PC-9 (cell line): ENCODE measurements around the gene TMPRSS5.

Experiments used
- EZH2 ChIP-seq: fragments of 200-600 bp; sonication (generic); IDR thresholded peaks from 2 replicates; pipeline ENCODE4 v1.8.0; 2017; ENCODE audit warnings: antibody characterized with exemption, low read depth
- TF ChIP-seq, protein P1 (sequence below): fragments of 200-600 bp; sonication (generic); conservative IDR thresholded peaks from 2 replicates; pipeline ENCODE4 v1.6.1; 2017; ENCODE audit warnings: mixed run types, antibody characterized with exemption, mild to moderate bottlenecking, moderate library complexity

DNA sequence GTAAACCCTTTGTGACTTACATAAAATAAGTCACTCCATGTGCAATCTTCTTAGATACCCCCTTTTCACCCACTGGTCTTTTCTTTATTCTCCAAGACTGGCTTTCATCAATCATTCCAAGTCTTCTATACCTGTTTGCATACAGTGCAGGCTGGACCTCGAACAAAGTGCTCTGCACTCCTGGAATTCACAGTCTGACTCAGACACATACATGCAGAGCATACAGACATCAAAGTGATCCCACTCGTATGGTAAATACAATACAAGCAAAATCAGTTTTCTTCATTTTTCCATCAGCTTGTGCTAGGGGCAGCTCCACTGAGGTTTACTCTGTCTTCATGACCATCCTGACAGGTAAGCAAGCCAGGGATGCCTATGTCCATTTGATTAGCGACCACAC lies 16.8 kb upstream of the TMPRSS5 start:
- TF ChIP-seq, protein P1, sequence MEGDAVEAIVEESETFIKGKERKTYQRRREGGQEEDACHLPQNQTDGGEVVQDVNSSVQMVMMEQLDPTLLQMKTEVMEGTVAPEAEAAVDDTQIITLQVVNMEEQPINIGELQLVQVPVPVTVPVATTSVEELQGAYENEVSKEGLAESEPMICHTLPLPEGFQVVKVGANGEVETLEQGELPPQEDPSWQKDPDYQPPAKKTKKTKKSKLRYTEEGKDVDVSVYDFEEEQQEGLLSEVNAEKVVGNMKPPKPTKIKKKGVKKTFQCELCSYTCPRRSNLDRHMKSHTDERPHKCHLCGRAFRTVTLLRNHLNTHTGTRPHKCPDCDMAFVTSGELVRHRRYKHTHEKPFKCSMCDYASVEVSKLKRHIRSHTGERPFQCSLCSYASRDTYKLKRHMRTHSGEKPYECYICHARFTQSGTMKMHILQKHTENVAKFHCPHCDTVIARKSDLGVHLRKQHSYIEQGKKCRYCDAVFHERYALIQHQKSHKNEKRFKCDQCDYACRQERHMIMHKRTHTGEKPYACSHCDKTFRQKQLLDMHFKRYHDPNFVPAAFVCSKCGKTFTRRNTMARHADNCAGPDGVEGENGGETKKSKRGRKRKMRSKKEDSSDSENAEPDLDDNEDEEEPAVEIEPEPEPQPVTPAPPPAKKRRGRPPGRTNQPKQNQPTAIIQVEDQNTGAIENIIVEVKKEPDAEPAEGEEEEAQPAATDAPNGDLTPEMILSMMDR, result no peak
- no peak for TF ChIP-seq EZH2
